Left ventricle myocardium inferior (tissue), 1 donor: ENCODE data around the gene GPR151. TPM values are rescaled to one million over a fixed set of nuclear protein-coding genes. Genes with fewer than 3 reads are reported as not detected.

Experiments used
- DNase-seq: peaks from one replicate; pipeline ENCODE4 v3.0.0-alpha.2; 2020
- H3K27ac ChIP-seq: fragments of 200-600 bp; replicated peaks from 2 replicates; pipeline ENCODE4 v1.8.0; 2021
- H3K27me3 ChIP-seq: fragments of 200-600 bp; 2 replicates; pipeline ENCODE4 v1.8.0; 2021; ENCODE audit warnings: low read depth
- H3K36me3 ChIP-seq: fragments of 200-600 bp; 2 replicates; pipeline ENCODE4 v1.8.0; 2021
- H3K4me1 ChIP-seq: fragments of 200-600 bp; 2 replicates; pipeline ENCODE4 v1.8.0; 2021
- H3K4me3 ChIP-seq: fragments of 200-600 bp; 2 replicates; pipeline ENCODE4 v1.8.0; 2021; ENCODE audit warnings: mild to moderate bottlenecking, moderate library complexity
- H3K9me3 ChIP-seq: fragments of 200-600 bp; replicated peaks from 2 replicates; pipeline ENCODE4 v1.8.0; 2021
- CTCF ChIP-seq: fragments of 200-600 bp; IDR thresholded peaks from 2 replicates; pipeline ENCODE4 v1.8.0; 2021; ENCODE audit warnings: antibody characterized with exemption, mild to moderate bottlenecking, borderline replicate concordance
- intact Hi-C: fragments of 100-400 bp; cut with micrococcal nuclease; formaldehyde crosslinking; loops from one replicate; pipeline ENCODE4 v1.11.0; 2022
- total RNA-seq: library from RNA; stranded (reverse); fragmentation: NEBNext Ultra II Directional; extraction: Animal tissue kit (Norgen Biotek cat#: 25700); gene quantifications from one replicate; pipeline ENCODE4 v1.2.1, GENCODE V29; 2021
- donor health status: DM: no; HTN: yes; CAD: no; lungs with severe emphysema.

GPR151 gene
- total RNA-seq, 1 donor from 2014 or later: not detected

GRCh38 chr5:146519554-146519953 is 3.6 kb upstream of the GPR151 start:
- Histone ChIP-seq H3K27me3 (peaks cover 31% of the 10 kb centered on the region), H3K4me1 (no peaks in the 10 kb centered on the region), H3K27ac (no peak overlapping the region), H3K9me3 (no peaks in the 10 kb centered on the region), H3K4me3 (no peak overlapping the region), H3K36me3 (no peaks in the 10 kb centered on the region)
- intact Hi-C loops: no loop called here
- TF ChIP-seq CTCF: no peak
- no peak for DNase-seq

- Histone ChIP-seq H3K36me3 (peaks cover 19% of the 10 kb centered on the region), H3K9me3 (no peaks in the 10 kb centered on the region), H3K4me3 (no peak overlapping the region), H3K27ac (no peak overlapping the region), H3K27me3 (peaks cover 12% of the 10 kb centered on the region), H3K4me1 (no peaks in the 10 kb centered on the region)
- intact Hi-C loops: no loop called here
- no peak for TF ChIP-seq CTCF
- DNase-seq: no peak
Observed at GRCh38 chr5:146515473-146516150, 378 bp downstream of the GPR151 start.

- H3K4me3 ChIP-seq: no peak overlapping the region
- no peak for DNase-seq
- TF ChIP-seq CTCF: no peak
- H3K36me3 ChIP-seq: peaks cover 30% of the 10 kb centered on the region
- no peak overlapping the region for H3K27ac ChIP-seq
- no peaks in the 10 kb centered on the region for H3K9me3 ChIP-seq
- peaks cover 5% of the 10 kb centered on the region for H3K27me3 ChIP-seq
- no peaks in the 10 kb centered on the region for H3K4me1 ChIP-seq
- intact Hi-C loops: no loop called here
Observed at GRCh38 chr5:146514575-146514974, 1.4 kb downstream of the GPR151 start.

GRCh38 chr5:146513462-146513861 is 2.5 kb downstream of the GPR151 start:
- H3K27me3 ChIP-seq: peaks cover under 1% of the 10 kb centered on the region
- DNase-seq: no peak
- H3K4me3 ChIP-seq: no peak overlapping the region
- no peaks in the 10 kb centered on the region for H3K4me1 ChIP-seq
- H3K9me3 ChIP-seq: no peaks in the 10 kb centered on the region
- no peak overlapping the region for H3K27ac ChIP-seq
- intact Hi-C loops: no loop called here
- H3K36me3 ChIP-seq: peaks cover 41% of the 10 kb centered on the region
- no peak for TF ChIP-seq CTCF

GRCh38 chr5:146510559-146511125 is 5.3 kb downstream of the GPR151 start:
- Histone ChIP-seq H3K9me3 (no peaks in the 10 kb centered on the region), H3K4me3 (no peak overlapping the region), H3K27ac (no peak overlapping the region), H3K27me3 (no peaks in the 10 kb centered on the region), H3K36me3 (peaks cover 68% of the 10 kb centered on the region), H3K4me1 (no peaks in the 10 kb centered on the region)
- no peak for TF ChIP-seq CTCF
- intact Hi-C loops: no loop called here
- DNase-seq: no peak
